NCI-H2029 treated with DMSO at 0.1 percent for 48 hours (cell line): Measurements from ENCODE around the gene DMC1.
"Not testable (repeated sequence)": the region's sequence is repeated elsewhere in the genome, so short reads cannot be mapped to it uniquely, and the experiment has no call there.

Source experiments
- DNase-seq: peaks from one replicate; lab custom pipeline; 2025; lab: John Stamatoyannopoulos, UW

Gene DMC1, protein sequence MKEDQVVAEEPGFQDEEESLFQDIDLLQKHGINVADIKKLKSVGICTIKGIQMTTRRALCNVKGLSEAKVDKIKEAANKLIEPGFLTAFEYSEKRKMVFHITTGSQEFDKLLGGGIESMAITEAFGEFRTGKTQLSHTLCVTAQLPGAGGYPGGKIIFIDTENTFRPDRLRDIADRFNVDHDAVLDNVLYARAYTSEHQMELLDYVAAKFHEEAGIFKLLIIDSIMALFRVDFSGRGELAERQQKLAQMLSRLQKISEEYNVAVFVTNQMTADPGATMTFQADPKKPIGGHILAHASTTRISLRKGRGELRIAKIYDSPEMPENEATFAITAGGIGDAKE

DNA sequence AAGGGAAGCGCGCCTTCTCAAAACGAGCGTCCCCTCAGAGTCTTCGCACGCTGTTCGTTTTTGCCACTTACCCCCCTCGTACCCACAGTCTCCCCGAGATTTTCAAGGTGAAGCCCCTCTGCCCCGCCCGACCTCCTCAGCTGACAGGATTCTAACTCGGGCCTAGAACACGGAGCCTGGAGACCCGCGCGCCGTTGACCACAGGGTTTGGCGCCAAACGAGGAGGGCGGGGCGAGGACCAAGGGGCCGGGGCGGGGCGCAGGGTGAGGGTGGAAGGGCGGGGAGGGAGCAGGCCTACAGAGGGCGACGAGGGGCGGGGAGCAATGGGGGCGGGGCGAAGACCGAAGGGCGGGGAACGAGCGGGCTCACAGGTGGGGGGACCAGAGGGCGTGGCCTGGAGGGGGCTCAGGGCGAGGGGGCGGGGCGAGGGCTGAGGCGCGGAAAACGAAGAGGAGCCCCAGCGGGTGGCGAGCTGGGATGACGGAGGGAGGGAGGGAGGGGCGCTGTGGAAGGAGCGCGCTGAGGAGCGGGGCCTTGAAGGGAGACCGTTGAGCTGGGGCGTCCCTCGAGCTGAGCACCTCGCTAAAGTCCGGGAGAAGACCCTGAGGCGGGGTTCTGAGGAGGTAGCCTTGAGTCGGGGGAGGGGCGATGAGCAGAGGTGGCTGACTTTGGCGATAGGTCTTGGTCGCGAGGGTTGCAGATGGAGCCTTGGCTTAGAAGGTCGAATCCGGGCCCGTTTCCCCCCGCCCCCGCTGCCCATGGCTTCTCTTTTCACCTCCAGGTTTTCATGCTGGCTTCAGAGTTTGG lies at the start of gene DMC1:
DMC1 (minus strand) TSS at position 212 of the 807 bp plus-strand sequence. CDS start 1,927 bp downstream, outside the sequence.
- peak; percentile 41 for DNase-seq

DNA sequence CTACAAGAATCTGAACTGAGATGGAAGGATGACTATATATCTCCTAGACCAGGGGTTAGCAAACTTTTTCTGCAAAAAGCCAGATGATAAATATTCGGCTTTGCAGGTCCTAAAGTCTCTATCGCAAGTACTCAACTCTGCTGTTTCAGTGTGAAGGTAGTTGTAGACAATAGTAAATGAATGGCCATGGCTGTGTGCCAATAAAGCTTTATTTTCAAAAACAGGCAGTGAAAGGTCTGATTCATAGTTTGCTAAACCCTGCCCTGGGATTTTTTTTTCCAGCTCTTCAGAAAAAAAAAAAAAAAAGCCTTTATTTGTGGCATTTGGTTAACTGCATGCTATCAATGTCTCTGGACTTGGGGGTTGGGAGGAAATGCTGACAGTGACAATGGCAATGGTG lies 48.7 kb upstream of the DMC1 start:
- no peak for DNase-seq

DNA sequence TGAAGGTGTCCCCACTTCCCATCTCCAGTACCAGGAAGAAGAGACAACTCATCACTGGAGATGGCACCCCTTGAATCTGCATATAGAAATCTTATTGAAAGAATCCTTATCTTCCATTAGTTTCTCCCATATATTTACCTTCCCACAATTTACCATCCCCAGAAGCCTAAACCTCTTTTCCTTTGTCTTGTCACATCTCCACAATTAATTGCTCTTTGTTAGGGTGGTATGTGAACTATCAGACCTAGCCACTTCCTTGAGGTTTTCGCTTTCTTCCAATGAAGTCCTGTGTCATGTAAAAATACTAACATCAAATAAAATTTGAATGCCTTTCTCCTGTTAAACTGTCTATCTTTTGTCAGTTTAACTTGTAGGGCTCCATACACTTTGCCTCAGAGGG lies 48.3 kb upstream of the DMC1 start:
- no peak for DNase-seq

DNA sequence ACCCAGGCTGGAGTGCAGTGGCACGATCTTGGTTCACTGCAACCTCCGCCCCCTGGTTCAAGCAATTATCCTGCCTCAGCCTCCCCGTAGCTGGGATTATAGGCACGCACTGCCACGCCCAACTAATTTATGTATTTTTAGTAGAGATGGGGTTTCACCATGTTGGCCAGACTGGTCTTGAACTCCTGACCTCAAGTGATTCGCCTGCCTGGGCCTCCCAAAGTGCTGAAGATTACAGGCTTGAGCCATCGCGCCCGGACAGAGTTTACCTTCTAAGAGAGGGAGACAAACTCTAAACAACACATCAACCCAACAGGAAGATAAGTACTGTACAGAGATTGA lies 45.1 kb upstream of the DMC1 start:
- not testable (repeated sequence) for DNase-seq

DNA sequence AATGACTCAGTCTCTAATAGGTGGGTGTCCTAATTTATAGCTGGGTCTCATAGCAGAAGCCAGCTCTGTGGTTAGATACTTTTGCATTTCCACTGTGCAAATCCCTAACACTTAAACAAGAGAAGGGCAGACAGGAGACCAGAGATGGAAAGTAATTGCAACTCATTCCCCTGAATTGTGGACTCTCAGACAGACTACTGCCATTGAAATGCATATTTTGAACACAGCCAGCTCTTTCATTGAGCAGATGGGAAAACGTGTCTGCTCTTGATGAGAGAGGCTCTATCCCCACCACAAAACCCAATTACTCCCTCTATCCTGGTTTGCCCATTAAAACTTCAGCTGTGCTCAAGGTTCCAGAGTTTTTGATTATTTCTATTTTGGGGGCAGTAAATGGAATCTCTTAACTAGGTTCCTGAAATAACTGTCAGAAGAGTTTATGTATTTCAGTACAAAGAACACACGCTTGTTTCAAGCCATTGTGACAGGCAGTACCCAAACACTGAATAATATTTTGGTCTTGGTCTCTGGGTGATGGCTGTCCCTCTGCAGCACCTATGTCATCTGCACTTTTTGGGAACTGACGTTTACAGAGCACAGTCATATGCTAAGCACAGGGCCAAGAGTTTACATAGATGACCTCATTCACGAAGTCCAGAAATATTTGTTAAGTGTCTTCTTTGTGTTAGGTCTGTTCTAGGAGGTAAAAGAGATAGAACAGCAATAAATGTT lies 44.5 kb upstream of the DMC1 start:
- DNase-seq: no peak

DNA sequence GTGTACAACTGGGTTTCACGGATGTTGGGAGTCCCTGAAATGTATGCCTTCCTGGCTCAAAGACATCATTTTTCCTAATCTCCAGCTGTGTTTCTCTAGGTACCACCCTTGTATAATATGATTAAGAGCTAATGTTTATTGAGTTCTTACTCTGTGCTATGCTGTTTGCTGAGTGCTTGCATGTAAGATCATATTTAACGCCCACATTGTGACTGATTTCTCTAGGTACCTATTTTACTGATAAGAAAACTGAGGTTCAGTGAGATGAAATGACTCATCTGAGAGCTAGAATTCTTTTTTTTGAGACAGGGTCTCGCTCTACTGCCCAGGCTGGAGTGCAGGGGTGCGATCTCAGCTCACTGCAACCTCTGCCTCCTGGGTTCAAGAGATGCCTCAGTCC lies 43.6 kb upstream of the DMC1 start:
- DNase-seq: no peak

DNA sequence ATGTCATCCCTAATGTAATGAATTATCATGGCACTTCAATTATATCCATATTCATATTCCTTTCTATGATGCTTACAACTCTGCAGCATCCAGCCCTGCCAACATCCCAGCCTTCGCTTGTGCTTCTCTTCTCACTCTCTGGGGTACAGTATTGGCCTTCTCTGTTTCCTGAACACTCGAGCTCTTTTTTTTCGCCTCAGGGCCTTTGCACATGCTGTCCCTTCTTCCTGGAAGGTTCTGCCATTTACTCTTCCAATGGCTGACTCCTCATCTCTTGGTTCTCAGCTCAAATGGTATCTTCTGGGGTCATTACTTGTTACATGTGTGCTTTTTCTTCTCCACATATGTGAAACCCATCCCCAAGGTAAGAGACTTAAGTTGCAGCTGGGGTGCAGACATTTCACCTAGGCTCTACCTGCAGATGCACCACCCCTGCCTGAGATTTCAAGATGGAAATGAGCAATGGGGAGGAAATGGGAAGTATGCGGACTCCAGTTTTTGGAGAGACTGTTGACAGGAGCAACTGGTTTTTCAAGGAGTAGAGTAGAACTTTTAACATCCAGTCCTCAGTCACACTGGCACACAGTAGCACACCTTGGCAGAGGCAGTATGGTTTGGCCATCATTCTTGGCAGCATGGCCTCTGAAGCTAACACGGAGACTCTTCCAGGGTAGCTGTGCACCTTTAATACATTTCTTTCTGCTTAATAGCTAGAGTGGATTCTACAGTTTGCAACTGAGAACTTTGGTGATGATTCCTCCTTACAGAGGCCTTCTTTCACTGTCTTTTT lies 42.4 kb upstream of the DMC1 start:
- no peak for DNase-seq

DNA sequence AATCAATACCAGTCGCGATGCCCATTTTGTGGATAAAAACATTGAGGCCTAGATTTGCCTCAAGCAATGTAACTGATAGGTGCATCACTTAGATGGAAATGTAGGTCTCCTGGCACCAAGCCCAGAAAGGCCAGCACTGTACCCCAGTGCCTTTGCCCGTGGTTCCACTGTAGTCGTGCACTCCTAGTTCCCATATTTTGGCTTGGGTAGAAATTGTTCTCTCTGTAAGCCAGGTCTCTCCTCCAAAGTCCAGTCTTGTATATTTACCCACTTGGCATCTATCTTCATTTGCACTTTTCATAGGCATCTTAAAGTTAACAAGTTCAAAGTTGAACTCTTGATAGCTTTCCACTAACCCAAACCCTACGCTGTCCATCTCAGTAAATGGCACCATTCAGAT lies 41.6 kb upstream of the DMC1 start:
- no peak for DNase-seq

DNA sequence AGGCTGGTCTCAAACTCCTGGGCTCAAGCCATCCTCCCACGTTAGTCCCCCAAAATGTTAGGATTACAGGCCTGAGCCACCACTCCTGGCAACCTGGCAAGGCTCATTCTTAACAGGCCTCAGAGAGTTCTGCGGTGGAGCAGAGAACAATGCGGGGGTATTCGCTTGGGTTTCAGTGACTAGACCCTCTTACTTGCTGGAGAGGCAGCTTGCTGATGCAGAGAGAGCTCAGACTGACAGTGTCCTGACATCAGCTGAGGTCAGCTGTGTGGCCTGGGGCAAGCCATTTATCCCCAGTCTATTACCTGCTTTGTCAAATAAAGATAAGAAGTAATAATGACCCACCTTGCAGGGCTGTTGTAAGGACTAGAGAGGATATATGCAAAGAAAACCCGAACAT lies 40.3 kb upstream of the DMC1 start:
- DNase-seq: no peak

DNA sequence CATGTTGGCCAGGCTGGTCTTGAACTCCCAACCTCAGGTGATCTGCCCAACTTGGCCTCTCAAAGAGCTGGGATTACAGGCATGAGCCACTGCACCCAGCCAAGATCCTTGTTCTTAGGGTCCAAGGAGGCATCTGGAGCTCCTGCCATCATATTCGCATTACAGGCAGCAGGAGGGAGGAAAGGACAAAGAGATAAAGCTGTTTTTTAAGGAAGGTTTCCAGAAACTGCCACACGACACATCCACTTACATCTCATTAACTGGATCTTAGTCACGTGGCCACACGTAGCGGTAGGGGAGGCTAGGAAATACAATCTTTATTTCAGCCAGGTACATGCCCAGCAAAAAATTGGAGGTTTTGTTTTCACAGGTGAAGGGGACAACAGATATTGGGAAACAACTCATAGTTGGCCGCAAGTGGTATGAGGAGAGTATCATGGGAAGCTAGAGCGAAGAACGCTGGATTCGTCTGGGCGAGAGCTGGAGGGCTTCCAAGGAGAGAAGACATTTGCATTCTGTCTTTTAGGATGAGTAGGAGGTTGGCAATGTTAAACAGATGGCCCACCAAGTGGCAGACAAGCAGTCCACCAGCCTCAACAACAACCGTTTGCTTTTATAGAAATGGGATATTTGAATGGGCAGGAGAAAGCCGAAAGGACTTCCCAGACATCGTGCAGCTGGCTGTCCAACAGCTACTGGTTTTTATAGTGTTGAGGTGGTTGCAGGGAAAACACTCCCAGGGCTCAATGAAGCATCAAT lies 39.2 kb upstream of the DMC1 start:
- DNase-seq: no peak

DNA sequence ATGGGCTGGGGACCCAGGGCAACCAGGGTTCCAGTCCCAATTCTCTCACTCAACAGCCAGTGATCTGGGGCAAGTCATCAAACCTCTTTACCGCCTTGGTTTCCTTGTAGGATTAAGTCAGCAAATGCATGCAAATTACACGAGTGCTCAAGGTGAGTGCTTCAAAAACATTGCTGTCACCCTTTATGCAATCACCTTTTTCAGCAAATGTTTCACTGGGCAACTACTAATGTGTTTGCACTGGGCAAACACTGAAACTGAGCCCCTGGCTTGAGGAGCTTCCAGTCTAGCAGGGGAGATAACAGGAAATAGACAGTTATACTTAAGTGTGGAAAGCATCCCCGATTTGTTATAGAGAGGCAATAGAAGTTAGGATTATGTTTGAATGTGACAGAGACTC lies 37.7 kb upstream of the DMC1 start:
- DNase-seq: peak; percentile 41

DNA sequence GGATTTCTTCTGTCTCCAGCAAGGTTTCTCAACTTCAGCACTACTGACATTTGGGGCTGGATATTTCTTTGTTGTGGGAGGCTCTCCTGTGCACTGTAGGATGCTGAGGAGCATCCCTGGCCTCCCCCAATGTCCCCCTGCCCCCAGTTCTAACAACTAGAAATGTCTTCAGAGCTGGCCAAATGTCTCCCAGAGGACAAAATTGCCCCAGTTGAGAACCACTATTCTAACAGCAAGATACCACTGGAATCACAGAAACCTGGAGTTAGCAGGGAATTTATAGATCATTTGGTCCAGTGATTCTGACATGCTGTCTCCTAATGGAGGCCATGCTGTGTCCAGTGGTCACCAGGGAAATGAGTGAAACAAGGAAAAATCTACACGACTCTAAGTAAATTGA lies 32.2 kb upstream of the DMC1 start:
- DNase-seq: no peak

DNA sequence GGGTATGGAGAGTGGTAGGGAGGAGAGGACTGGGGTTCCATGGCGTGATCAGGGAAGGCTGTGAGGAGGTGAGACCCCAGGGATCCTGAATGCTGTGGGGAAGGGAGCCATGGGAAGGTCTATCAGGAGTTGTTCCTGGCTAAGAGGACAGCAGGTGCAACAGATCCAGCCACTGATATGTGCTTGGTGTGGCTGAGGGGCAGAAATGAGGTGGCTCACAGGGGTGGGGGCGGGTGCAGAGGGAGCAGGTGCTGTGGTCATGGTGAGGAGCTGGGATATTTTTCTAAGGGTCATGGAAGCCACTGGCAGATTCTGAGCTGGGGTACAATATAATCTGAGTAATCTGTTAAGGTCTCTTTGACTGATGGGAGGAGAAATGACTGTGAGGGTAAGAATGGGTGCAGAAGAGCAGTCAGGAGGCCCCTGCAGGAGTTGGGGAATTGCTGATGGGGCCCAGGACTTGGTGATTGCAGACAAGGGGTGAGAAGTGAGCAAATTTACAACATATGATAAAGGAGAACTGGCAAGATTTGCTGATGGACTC lies 31.3 kb upstream of the DMC1 start:
- DNase-seq: no peak

DNA sequence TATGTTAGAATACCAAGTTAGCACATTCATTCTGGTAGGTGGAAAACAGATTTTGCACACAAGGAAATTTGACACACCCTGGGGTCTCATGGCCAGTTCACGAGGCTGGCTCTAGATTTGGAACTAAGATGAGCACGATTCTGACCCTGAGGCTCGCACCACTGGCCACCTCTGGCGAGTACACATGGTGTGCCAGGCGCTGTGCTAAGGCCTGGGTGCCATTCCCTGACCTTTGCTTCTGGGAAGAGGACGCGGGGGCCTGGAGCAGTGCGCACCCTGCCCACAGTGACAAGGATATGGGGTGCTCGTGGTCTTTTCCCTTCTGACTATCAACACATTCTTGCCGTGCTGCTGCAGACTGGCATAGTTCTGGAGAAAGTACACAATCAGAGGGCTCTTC lies 29.5 kb upstream of the DMC1 start:
- DNase-seq: no peak

DNA sequence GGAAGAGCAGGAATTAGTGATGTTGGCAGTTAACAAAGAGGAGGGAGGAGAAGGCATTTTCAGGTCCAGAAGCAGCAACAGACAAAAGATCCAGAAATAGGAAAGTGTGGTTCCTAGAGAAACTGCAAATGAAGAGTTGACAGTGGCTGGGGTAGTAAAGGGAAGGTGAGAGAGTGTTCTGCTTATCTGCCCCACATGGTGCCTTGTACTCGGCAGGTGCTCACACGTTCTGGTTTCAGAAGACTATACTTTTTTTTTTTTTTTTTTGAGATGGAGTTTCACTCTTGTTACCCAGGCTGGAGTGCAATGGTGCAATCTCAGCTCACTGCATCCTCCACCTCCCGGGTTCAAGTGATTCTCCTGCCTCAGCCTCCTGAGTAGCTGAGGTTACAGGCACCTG lies 12.9 kb upstream of the DMC1 start:
- DNase-seq: not testable (repeated sequence)

DNA sequence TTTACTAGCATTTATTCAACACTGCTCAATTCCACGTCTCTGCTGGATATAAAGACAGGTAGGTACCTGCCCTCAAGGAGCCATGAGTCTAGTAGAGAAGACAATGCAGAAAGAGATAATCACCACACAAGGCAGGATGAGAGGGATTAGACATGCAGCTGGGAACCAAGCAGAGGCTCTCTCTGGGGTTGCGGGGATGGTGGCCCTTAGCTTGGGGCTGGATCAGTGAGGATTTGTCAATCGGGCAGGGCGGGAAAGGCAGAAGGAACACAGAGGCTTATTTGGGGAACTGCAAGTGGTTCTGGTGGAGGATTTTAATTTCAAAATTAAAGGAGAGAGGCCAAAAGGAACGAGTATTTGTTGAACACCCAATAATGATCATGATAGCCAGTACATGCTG lies 8.5 kb upstream of the DMC1 start:
- DNase-seq: no peak

DNA sequence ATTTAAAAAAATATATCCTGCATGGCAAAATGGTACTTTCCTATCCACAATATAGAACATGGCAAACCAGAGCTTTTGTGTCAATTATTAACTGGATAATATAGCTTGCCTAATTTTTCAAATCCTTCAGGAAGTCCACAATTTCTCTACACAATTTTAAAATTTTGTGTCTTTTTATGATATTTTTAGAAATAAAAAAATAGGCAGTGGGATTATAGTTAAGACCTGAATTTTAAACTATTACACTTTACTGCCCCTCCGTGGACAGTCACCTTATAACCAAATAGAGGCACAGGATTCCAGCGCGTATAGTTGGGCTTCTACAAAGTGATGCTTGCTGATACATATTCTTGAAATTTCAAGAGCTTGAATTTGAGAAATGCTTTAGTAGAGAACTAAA lies 2.1 kb upstream of the DMC1 start:
- no peak for DNase-seq

DNA sequence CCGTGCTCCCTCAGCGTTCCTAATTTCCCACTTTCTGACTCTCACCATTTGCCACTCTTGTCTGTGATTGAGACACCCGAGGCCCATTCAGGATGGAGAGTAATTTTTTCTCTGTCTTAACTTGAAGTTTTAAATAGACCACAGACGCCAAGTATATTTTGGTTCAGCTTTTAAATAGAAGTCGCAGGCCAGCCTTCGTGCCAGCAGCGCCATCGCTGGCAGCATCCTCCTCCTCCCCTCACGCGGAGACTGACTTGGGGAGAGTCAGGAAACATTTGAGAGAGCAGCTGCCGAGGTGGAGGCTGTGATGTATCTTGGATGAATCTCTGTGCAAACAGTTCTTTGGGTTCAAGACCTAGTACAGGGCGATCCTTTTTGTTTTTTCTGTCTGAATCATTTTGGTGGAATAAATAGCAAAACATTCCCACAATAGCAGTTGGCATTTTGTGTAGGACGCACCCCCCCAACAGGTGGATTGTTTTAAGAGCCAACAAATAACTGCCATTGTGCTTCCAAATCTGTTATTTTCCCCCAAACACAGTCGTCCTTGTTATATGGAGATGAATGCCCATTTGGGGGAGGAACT lies 889 bp upstream of the DMC1 start:
- no peak for DNase-seq

DNA sequence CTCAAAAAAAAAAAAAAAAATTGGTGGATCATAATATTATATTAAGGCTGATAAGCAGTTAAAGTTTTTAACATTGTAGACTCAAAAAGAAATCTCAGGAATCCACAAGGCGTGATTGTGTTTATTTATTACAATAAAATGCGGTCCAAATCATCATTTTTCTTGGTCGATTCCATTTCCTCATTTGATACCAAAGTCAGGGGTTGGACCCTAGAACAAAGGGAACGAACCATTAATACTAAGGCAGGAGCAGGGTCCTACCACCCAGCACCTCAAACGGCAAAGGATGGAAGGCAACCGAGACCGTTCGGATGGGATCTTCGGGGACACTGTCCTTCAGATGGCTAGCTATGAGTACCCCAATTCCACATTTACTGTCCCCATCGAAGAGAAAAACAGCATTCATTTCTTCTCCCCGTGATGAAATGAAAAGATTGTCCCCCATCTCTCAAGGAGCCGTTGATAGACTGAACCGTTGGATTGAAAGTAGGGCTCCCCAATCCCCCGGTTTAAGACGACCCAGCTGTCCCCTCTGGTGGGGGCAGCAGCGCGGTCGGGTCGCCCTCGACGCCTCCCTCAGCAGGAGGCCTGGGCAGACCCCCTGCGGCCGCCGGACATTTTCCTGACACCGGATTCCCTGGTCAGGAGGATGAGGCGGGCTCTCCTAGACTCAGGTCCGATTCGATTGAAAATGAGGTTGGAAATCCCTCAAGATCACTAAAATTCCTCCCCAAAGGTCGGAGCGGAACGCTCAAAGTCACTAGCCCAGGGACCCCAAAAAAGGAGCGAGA lies 607 bp downstream of the DMC1 start:
- no peak for DNase-seq
